Uterus (tissue), 4 donors: Measurements from ENCODE around the gene SPECC1. TPM values are rescaled to one million over a fixed set of nuclear protein-coding genes. Genes with fewer than 3 reads are reported as not detected.

Source experiments
- DNase-seq, 2 donors: peaks; one replicate each; pipeline ENCODE4 v3.0.0-alpha.2; 2019 to 2020
- H3K27ac ChIP-seq, 2 donors: fragments of 200-600 bp; sonication (generic); 1 replicate in 1 of 2; 2 replicates in 1 of 2; pipeline ENCODE4 v1.5.1; 2016 to 2018
- H3K27me3 ChIP-seq, 2 donors: fragments of 200-600 bp; sonication (generic); one replicate each; pipeline ENCODE4 v1.5.1; 2018 to 2019; ENCODE audit warnings: control low read depth in 1 of 2
- H3K36me3 ChIP-seq, 2 donors: fragments of 200-600 bp; sonication (generic); one replicate each; pipeline ENCODE4 v1.5.1; 2019; ENCODE audit warnings: control low read depth in 1 of 2
- H3K4me1 ChIP-seq, 2 donors: fragments of 200-600 bp; sonication (generic); one replicate each; pipeline ENCODE4 v1.5.1; 2018 to 2019; ENCODE audit warnings: control low read depth in 1 of 2
- H3K4me3 ChIP-seq, 2 donors: fragments of 200-600 bp; sonication (generic); 1 replicate in 1 of 2; 2 replicates in 1 of 2; pipeline ENCODE4 v1.5.1; 2018 to 2019; ENCODE audit warnings: mild to moderate bottlenecking in 1 of 2
- H3K9me3 ChIP-seq, 2 donors: fragments of 200-600 bp; sonication (generic); one replicate each; pipeline ENCODE4 v1.5.1; 2019; ENCODE audit warnings: control low read depth in 1 of 2
- POLR2A ChIP-seq, 2 donors: fragments of 450-650 bp; IDR thresholded peaks; one replicate each; pipeline ENCODE4 v1.6.1; 2016; ENCODE audit warnings: antibody characterized with exemption in 2 of 2, mild to moderate bottlenecking in 1 of 2, moderate library complexity in 1 of 2
- intact Hi-C: fragments of 100-400 bp; cut with DNase I; formaldehyde crosslinking; loops from one replicate; pipeline ENCODE4 v1.15.1; 2023; ENCODE audit warnings: low total_unique reads
- total RNA-seq, 4 donors: library from RNA; depleted of rRNA in 3 of 4; stranded (reverse); fragments of >200 nt in 3 of 4; gene quantifications; one replicate each; pipeline versions ENCODE4 v1.1.0 to v1.2.4, GENCODE V29; 2014 to 2023
- TF ChIP-seq, protein P1 (sequence below), 4 experiments: fragments of 200-600 bp in 2 of 4; fragments of 450-650 bp in 2 of 4; sonication (generic) in 2 of 4; IDR thresholded peaks; one replicate each; pipeline ENCODE4 v1.5.1; 2016 to 2019; ENCODE audit warnings: antibody characterized with exemption in 4 of 4, mild to moderate bottlenecking in 2 of 4, moderate library complexity in 1 of 4
- donor health status: DM: yes; HTN: yes; CAD: no.

SPECC1 gene
- total RNA-seq, 4 donors from 2014 or later = 22.6 to 63.0 (median 44.0) TPM

GRCh38 chr17:20228410-20228809 is 219.3 kb downstream of the SPECC1 start:
- intact Hi-C loops = loop anchor here (10.0 kb wide), 1 partner anchor 104 kb away; no protein-coding TSS in a partner anchor
- Histone ChIP-seq H3K27ac (no peak overlapping the region), H3K4me1 (no peaks in the 10 kb centered on the region), H3K36me3 (no peaks in the 10 kb centered on the region), H3K27me3 (no peaks in the 10 kb centered on the region), H3K4me3 (no peak overlapping the region), H3K9me3 (no peaks in the 10 kb centered on the region)
- no peak for TF ChIP-seq POLR2A (IDR thresholded peaks at IDR 0.05)
- DNase-seq = no peak

- H3K27ac ChIP-seq = no peak overlapping the region
Measured at GRCh38 chr17:20228860-20229259, 219.7 kb downstream of the SPECC1 start.

DNA sequence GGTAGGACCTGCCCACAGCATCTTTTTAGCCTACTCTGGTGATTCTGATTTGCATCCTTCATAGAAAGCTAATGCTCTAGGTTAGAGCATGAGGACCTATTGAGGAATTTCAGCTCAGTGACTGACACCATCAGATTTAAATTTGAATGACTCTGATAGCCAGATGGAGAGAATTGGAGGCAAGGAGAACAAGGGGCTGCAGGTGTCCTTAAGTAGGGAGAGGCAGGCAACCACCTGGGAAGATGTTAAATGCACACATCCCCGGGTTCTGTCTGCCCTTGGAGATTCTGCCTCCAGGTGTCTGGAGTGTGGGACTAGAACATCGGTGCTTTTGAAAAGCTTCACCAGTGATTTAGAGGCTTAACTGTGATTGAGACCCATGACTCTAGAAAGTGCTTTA is 221.8 kb downstream of the SPECC1 start:
- H3K27ac ChIP-seq = no peak overlapping the region
- intact Hi-C loops = no loop called here
- H3K4me3 ChIP-seq = no peak overlapping the region
- H3K9me3 ChIP-seq = no peaks in the 10 kb centered on the region
- H3K4me1 ChIP-seq = no peaks in the 10 kb centered on the region
- no peaks in the 10 kb centered on the region for H3K27me3 ChIP-seq
- no peak for DNase-seq
- no peaks in the 10 kb centered on the region for H3K36me3 ChIP-seq
- TF ChIP-seq, protein P1, sequence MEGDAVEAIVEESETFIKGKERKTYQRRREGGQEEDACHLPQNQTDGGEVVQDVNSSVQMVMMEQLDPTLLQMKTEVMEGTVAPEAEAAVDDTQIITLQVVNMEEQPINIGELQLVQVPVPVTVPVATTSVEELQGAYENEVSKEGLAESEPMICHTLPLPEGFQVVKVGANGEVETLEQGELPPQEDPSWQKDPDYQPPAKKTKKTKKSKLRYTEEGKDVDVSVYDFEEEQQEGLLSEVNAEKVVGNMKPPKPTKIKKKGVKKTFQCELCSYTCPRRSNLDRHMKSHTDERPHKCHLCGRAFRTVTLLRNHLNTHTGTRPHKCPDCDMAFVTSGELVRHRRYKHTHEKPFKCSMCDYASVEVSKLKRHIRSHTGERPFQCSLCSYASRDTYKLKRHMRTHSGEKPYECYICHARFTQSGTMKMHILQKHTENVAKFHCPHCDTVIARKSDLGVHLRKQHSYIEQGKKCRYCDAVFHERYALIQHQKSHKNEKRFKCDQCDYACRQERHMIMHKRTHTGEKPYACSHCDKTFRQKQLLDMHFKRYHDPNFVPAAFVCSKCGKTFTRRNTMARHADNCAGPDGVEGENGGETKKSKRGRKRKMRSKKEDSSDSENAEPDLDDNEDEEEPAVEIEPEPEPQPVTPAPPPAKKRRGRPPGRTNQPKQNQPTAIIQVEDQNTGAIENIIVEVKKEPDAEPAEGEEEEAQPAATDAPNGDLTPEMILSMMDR (IDR thresholded peaks at IDR 0.05) = no peak
- TF ChIP-seq POLR2A (IDR thresholded peaks at IDR 0.05) = no peak

More at GRCh38 chr17:20228860-20229259, 219.7 kb downstream of the SPECC1 start:
- Histone ChIP-seq H3K36me3 (no peaks in the 10 kb centered on the region), H3K4me1 (no peaks in the 10 kb centered on the region), H3K4me3 (no peak overlapping the region), H3K9me3 (no peaks in the 10 kb centered on the region), H3K27me3 (no peaks in the 10 kb centered on the region)
- no peak for DNase-seq
- no peak for TF ChIP-seq POLR2A (IDR thresholded peaks at IDR 0.05)
- TF ChIP-seq, protein P1 (IDR thresholded peaks at IDR 0.05) = no peak
- intact Hi-C loops = loop anchor here (10.0 kb wide), 1 partner anchor 104 kb away; no protein-coding TSS in a partner anchor

DNA sequence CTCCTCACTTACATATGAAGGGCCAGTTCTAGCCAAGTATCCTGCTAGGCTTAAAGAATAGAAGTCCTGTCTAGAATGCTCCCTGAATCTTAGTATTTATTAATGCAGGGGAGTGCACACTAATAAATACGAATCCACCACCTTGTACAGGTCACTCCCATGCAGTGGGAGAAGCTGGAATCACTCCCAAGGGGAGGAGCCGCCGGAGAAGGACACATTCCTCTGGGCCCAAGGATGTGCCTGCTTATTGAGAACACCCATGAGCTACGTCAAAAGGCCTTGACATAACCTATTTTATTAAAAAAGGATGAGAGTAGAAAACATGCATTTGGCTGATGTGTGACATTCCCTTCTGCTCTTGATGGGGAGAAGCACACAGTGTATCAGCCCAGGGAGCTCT is 223.5 kb downstream of the SPECC1 start:
- H3K4me1 ChIP-seq = no peaks in the 10 kb centered on the region
- H3K36me3 ChIP-seq = no peaks in the 10 kb centered on the region
- no peak overlapping the region for H3K27ac ChIP-seq
- no peak for DNase-seq
- intact Hi-C loops = no loop called here
- TF ChIP-seq, protein P1 (IDR thresholded peaks at IDR 0.05) = no peak
- no peak for TF ChIP-seq POLR2A (IDR thresholded peaks at IDR 0.05)
- H3K27me3 ChIP-seq = no peaks in the 10 kb centered on the region
- H3K4me3 ChIP-seq = no peak overlapping the region
- no peaks in the 10 kb centered on the region for H3K9me3 ChIP-seq

DNA sequence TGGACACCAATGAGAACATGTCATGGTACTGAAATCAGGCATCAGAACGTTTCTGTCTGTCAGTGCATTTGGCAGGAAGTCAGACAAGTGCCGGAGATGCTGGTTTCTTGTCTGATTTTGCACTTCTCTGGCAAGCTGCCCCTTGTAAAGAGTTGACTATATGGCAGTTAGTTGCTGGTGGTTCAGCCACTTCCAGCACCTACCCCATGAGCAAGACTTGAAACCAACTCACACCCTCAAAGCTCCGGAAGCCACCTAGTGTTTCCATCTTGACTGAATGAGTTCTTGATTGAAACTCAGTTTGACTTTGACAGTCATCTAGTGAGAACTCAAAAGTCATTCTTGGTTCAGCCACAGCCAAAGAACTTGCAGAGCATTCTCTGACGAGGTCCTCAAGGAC is 225.1 kb downstream of the SPECC1 start:
- intact Hi-C loops = no loop called here
- no peak overlapping the region for H3K4me3 ChIP-seq
- no peak for DNase-seq
- TF ChIP-seq, protein P1 (IDR thresholded peaks at IDR 0.05) = no peak
- no peak for TF ChIP-seq POLR2A (IDR thresholded peaks at IDR 0.05)
- H3K27me3 ChIP-seq = no peaks in the 10 kb centered on the region
- no peaks in the 10 kb centered on the region for H3K4me1 ChIP-seq
- H3K36me3 ChIP-seq = no peaks in the 10 kb centered on the region
- H3K9me3 ChIP-seq = no peaks in the 10 kb centered on the region
- H3K27ac ChIP-seq = no peak overlapping the region

- intact Hi-C loops = no loop called here
- H3K27me3 ChIP-seq = no peaks in the 10 kb centered on the region
- H3K36me3 ChIP-seq = no peaks in the 10 kb centered on the region
- no peak for TF ChIP-seq POLR2A (IDR thresholded peaks at IDR 0.05)
- TF ChIP-seq, protein P1 (IDR thresholded peaks at IDR 0.05) = no peak
- no peaks in the 10 kb centered on the region for H3K9me3 ChIP-seq
- DNase-seq = no peak
- no peak overlapping the region for H3K4me3 ChIP-seq
- H3K4me1 ChIP-seq = no peaks in the 10 kb centered on the region
- no peak overlapping the region for H3K27ac ChIP-seq
Measured at GRCh38 chr17:20235747-20236146, 226.6 kb downstream of the SPECC1 start.
